SK-N-SH (cell line): ENCODE results near the gene SLC44A2. TPM values are rescaled to one million over a fixed set of nuclear protein-coding genes. Genes with fewer than 3 reads are reported as not detected.

Experiments
- CTCF ChIA-PET: fragments of 300-600, 350-600 bp; formaldehyde crosslinking; extraction: SDS; loops from one replicate; lab custom pipeline; 2021; lab: Yijun Ruan, JAX
- POLR2A ChIA-PET: fragments of 350-600 bp; sonication (Branson Sonifier 250); formaldehyde crosslinking; extraction: SDS; loops from one replicate; lab custom pipeline; 2020; ENCODE audit warnings: antibody characterized with exemption, inconsistent platforms; lab: Yijun Ruan, JAX
- DNase-seq: peaks from one replicate; pipeline ENCODE4 v3.0.0; 2012
- H2AFZ ChIP-seq: fragments of 200-600 bp; sonication (generic); 2 replicates; pipeline ENCODE4 v1.8.1; 2016; ENCODE audit warnings: antibody characterized with exemption, mild to moderate bottlenecking, low read depth
- H3F3A ChIP-seq: fragments of 200-600 bp; sonication (generic); replicated peaks from 2 replicates; pipeline ENCODE3; 2016; ENCODE audit warnings: antibody characterized with exemption, mild to moderate bottlenecking; ENCODE audit not compliant: insufficient read depth
- H3K27ac ChIP-seq, 2 experiments: fragments of 200-500 bp in 1 of 2; fragments of 200-600 bp in 1 of 2; sonication (Bioruptor generic) in 1 of 2; sonication (generic), shearing (Covaris generic) in 1 of 2; 2 replicates each; pipeline versions ENCODE4 v1.5.1 to v1.6.1; 2014 to 2016; ENCODE audit warnings: low read depth in 2 of 2, inconsistent platforms in 1 of 2, low read length in 1 of 2, mild to moderate bottlenecking in 1 of 2, mixed read lengths in 1 of 2
- H3K27me3 ChIP-seq: fragments of 200-600 bp; sonication (generic), shearing (Covaris generic); 2 replicates; pipeline ENCODE4 v1.6.1; 2016; ENCODE audit warnings: mixed run types; ENCODE audit not compliant: insufficient read depth
- H3K36me3 ChIP-seq, 2 experiments: fragments of 200-500 bp in 1 of 2; fragments of 200-600 bp in 1 of 2; sonication (Bioruptor generic) in 1 of 2; sonication (generic) in 1 of 2; replicated peaks in 1 of 2; 2 replicates each; pipeline versions ENCODE3 to v1.5.1; 2014 to 2016; ENCODE audit warnings: low read length in 1 of 2, mild to moderate bottlenecking in 1 of 2; ENCODE audit not compliant: insufficient read depth in 2 of 2, control insufficient read depth in 1 of 2
- H3K4me1 ChIP-seq, 2 experiments: fragments of 200-500 bp in 1 of 2; fragments of 200-600 bp in 1 of 2; sonication (Bioruptor generic) in 1 of 2; sonication (generic), shearing (Covaris generic) in 1 of 2; 2 replicates each; pipeline versions ENCODE4 v1.5.1 to v1.6.1; 2014 to 2016; ENCODE audit warnings: low read depth in 1 of 2, low read length in 1 of 2, mixed run types in 1 of 2; ENCODE audit not compliant: insufficient read depth in 2 of 2, control insufficient read depth in 1 of 2
- H3K4me2 ChIP-seq: fragments of 200-600 bp; sonication (generic), shearing (Covaris generic); 2 replicates; pipeline ENCODE4 v1.6.1; 2017; ENCODE audit warnings: mixed run types
- H3K4me3 ChIP-seq, 2 experiments: fragments of 200-500 bp in 1 of 2; fragments of 200-600 bp in 1 of 2; sonication (Bioruptor generic) in 1 of 2; sonication (generic), shearing (Covaris generic) in 1 of 2; 2 replicates each; pipeline versions ENCODE4 v1.5.1 to v1.8.1; 2014 to 2016; ENCODE audit warnings: low read depth in 2 of 2, inconsistent platforms in 1 of 2, low read length in 1 of 2, mild to moderate bottlenecking in 1 of 2, mixed read lengths in 1 of 2, moderate library complexity in 1 of 2
- H3K79me2 ChIP-seq: fragments of 200-600 bp; sonication (generic); 2 replicates; pipeline ENCODE4 v1.8.1; 2017; ENCODE audit warnings: mild to moderate bottlenecking; ENCODE audit not compliant: insufficient read depth
- H3K9ac ChIP-seq: fragments of 200-600 bp; sonication (generic); 2 replicates; pipeline ENCODE4 v1.6.1; 2017; ENCODE audit warnings: mixed run types
- H3K9me2 ChIP-seq: fragments of 200-600 bp; sonication (generic); 2 replicates; pipeline ENCODE4 v1.6.1; 2017; ENCODE audit warnings: mixed run types
- H3K9me3 ChIP-seq: fragments of 200-600 bp; sonication (generic); 2 replicates; pipeline ENCODE4 v1.6.1; 2017; ENCODE audit warnings: mixed run types, mild to moderate bottlenecking, moderate library complexity
- H4K20me1 ChIP-seq: fragments of 200-600 bp; sonication (generic); 2 replicates; pipeline ENCODE4 v1.6.1; 2017; ENCODE audit warnings: mild to moderate bottlenecking, mixed run types; ENCODE audit not compliant: insufficient read depth
- CHD2 ChIP-seq: fragments of 150-350 bp; IDR thresholded peaks from 2 replicates; pipeline ENCODE4 v1.6.1; 2018; ENCODE audit warnings: low read length; ENCODE audit not compliant: partially characterized antibody
- ELF1 ChIP-seq: IDR thresholded peaks from 2 replicates; pipeline ENCODE4 v1.4.0; 2012
- FOSL2 ChIP-seq: IDR thresholded peaks from 2 replicates; pipeline ENCODE4 v1.4.0; 2012; ENCODE audit warnings: low read depth, mild to moderate bottlenecking, moderate library complexity, borderline replicate concordance
- GABPA ChIP-seq: IDR thresholded peaks from 2 replicates; pipeline ENCODE4 v1.4.0; 2012; ENCODE audit warnings: low read depth, mild to moderate bottlenecking
- IRF3 ChIP-seq: fragments of 150-350 bp; IDR thresholded peaks from 2 replicates; pipeline ENCODE4 v1.6.1; 2016; ENCODE audit warnings: mild to moderate bottlenecking, low read depth, low read length
- MXI1 ChIP-seq: IDR thresholded peaks from 2 replicates; pipeline ENCODE4 v1.6.1; 2012; ENCODE audit warnings: mild to moderate bottlenecking, low read depth, low read length, improper control_type of control experiment
- NRF1 ChIP-seq: IDR thresholded peaks from 2 replicates; pipeline ENCODE4 v1.6.1; 2012; ENCODE audit warnings: low read depth, mild to moderate bottlenecking, low read length
- RAD21 ChIP-seq: IDR thresholded peaks from 2 replicates; pipeline ENCODE4 v1.6.1; 2012; ENCODE audit warnings: mild to moderate bottlenecking, low read length
- RFX5 ChIP-seq: IDR thresholded peaks from 2 replicates; pipeline ENCODE4 v1.6.1; 2012; ENCODE audit warnings: mild to moderate bottlenecking, improper control_type of control experiment, low read length
- RXRA ChIP-seq: IDR thresholded peaks from 2 replicates; pipeline ENCODE4 v1.4.0; 2012; ENCODE audit warnings: low read depth, mild to moderate bottlenecking, borderline replicate concordance
- TAF1 ChIP-seq: IDR thresholded peaks from 2 replicates; pipeline ENCODE4 v1.6.1; 2012; ENCODE audit warnings: low read depth, mild to moderate bottlenecking, low read length, moderate library complexity, borderline replicate concordance
- WGBS: methylation state at CpG from one replicate; pipeline ENCODE4 v1.1.6; 2017; ENCODE audit warnings: low lambda C conversion rate; 5-methylcytosine and 5-hydroxymethylcytosine counted together
- polyA plus RNA-seq, 3 experiments: library from polyadenylated mRNA; depleted of rRNA; stranded (reverse); fragments of >200 nt; gene quantifications; 2 replicates each; pipeline ENCODE4 v1.2.3, GENCODE V29; 2012
- TF ChIP-seq, protein P1 (sequence below): IDR thresholded peaks from 2 replicates; pipeline ENCODE4; 2012
- TF ChIP-seq, protein P2 (sequence below): IDR thresholded peaks from 2 replicates; pipeline ENCODE4 v1.6.1; 2012; ENCODE audit warnings: mild to moderate bottlenecking, low read depth, low read length, moderate library complexity

SLC44A2 gene
- polyA plus RNA-seq, 1 of the 3 experiments (the other 2 are of a cell fraction): 61.4 TPM

DNA sequence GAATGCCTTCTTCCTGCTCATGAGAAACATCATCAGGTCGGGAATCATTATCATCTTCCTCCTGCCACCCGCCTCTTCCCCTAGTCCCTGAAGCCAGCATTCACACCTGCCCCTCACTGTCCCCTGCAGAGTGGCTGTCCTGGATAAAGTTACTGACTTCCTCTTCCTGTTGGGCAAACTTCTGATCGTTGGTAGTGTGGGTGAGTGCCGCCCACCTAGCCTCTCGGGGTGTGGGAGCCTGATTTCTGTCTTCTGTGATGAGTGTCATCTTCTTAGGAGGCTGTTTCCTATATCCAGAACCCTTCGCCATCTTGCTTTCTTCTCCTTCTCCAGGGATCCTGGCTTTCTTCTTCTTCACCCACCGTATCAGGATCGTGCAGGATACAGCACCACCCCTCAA, 12.5 kb downstream of the SLC44A2 start:
- Histone ChIP-seq H3K9me2 (no peaks in the 10 kb centered on the region), H3K27ac (no peak overlapping the region), H3K9me3 (no peaks in the 10 kb centered on the region), H3K4me2 (no peak overlapping the region), H3K36me3 (peaks cover 15 to 30% of the 10 kb centered on the region in 2 experiments), H3F3A (no peaks in the 10 kb centered on the region), H3K4me3 (no peak overlapping the region), H3K27me3 (no peaks in the 10 kb centered on the region), H2AFZ (no peak overlapping the region), H3K9ac (no peak overlapping the region), H3K79me2 (no peaks in the 10 kb centered on the region), H3K4me1 (no peaks in the 10 kb centered on the region), H4K20me1 (no peaks in the 10 kb centered on the region)
- no peak for DNase-seq
- POLR2A ChIA-PET: no interaction called here
- WGBS: 94% methylated on average over 8 of the region's 8 CpGs
- CTCF ChIA-PET: interaction anchor here (0.9 kb wide), 1 partner anchor 62 kb away, joined by 3 read pairs; no protein-coding TSS in a partner anchor
- TF ChIP-seq NRF1 (no peak), RXRA (no peak)

GRCh38 chr19:10639836-10640235, 14.5 kb downstream of the SLC44A2 start:
- H3K4me1 ChIP-seq: peaks cover 10 to 14% of the 10 kb centered on the region in 2 experiments; a peak in 3 of 4 replicates
- H3K9ac ChIP-seq: no peak overlapping the region
- H3K4me3 ChIP-seq: no peak overlapping the region
- H3K27me3 ChIP-seq: no peaks in the 10 kb centered on the region
- H3K9me3 ChIP-seq: no peaks in the 10 kb centered on the region
- POLR2A ChIA-PET: interaction anchor here (1.3 kb wide), 1 partner anchor 12 kb away, joined by 3 read pairs; no protein-coding TSS in a partner anchor
- H3F3A ChIP-seq: peaks cover 9% of the 10 kb centered on the region
- DNase-seq: no peak
- CTCF ChIA-PET: interaction anchor here (1.4 to 15.7 kb wide), 2 partner anchors 9 to 57 kb away, joined by 4 to 330 read pairs; no protein-coding TSS in a partner anchor
- H3K9me2 ChIP-seq: no peaks in the 10 kb centered on the region
- no peaks in the 10 kb centered on the region for H3K79me2 ChIP-seq
- H2AFZ ChIP-seq: no peak overlapping the region
- TF ChIP-seq, protein P1, sequence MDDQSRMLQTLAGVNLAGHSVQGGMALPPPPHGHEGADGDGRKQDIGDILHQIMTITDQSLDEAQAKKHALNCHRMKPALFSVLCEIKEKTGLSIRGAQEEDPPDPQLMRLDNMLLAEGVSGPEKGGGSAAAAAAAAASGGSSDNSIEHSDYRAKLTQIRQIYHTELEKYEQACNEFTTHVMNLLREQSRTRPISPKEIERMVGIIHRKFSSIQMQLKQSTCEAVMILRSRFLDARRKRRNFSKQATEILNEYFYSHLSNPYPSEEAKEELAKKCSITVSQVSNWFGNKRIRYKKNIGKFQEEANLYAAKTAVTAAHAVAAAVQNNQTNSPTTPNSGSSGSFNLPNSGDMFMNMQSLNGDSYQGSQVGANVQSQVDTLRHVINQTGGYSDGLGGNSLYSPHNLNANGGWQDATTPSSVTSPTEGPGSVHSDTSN: no peak
- TF ChIP-seq RFX5: no peak
- WGBS: 97% methylated on average over 8 of the region's 8 CpGs
- no peaks in the 10 kb centered on the region for H4K20me1 ChIP-seq
- H3K36me3 ChIP-seq: peaks cover 11 to 25% of the 10 kb centered on the region in 2 experiments
- H3K27ac ChIP-seq: no peak overlapping the region
- no peak overlapping the region for H3K4me2 ChIP-seq

- Histone ChIP-seq H3K79me2 (no peaks in the 10 kb centered on the region), H3F3A (peaks cover 9% of the 10 kb centered on the region), H3K27me3 (no peaks in the 10 kb centered on the region), H3K27ac (no peak overlapping the region), H3K36me3 (peaks cover 11 to 20% of the 10 kb centered on the region in 2 experiments), H3K9me2 (no peaks in the 10 kb centered on the region), H3K4me1 (peaks cover 10 to 14% of the 10 kb centered on the region in 2 experiments; a peak in 3 of 4 replicates), H4K20me1 (no peaks in the 10 kb centered on the region), H3K4me2 (no peak overlapping the region), H3K4me3 (no peak overlapping the region), H3K9me3 (no peaks in the 10 kb centered on the region), H2AFZ (no peak overlapping the region), H3K9ac (no peak overlapping the region)
- CTCF ChIA-PET: interaction anchor here (1.4 to 15.7 kb wide), 2 partner anchors 9 to 58 kb away, joined by 4 to 330 read pairs; no protein-coding TSS in a partner anchor
- POLR2A ChIA-PET: interaction anchor here (0.7 to 1.3 kb wide), 2 partner anchors 13 to 60 kb away, joined by 3 read pairs; no protein-coding TSS in a partner anchor
- WGBS: 100% methylated on average over 2 of the region's 2 CpGs
- no peak for TF ChIP-seq GABPA
- TF ChIP-seq RAD21: no peak
- TF ChIP-seq FOSL2: no peak
- TF ChIP-seq, protein P2, sequence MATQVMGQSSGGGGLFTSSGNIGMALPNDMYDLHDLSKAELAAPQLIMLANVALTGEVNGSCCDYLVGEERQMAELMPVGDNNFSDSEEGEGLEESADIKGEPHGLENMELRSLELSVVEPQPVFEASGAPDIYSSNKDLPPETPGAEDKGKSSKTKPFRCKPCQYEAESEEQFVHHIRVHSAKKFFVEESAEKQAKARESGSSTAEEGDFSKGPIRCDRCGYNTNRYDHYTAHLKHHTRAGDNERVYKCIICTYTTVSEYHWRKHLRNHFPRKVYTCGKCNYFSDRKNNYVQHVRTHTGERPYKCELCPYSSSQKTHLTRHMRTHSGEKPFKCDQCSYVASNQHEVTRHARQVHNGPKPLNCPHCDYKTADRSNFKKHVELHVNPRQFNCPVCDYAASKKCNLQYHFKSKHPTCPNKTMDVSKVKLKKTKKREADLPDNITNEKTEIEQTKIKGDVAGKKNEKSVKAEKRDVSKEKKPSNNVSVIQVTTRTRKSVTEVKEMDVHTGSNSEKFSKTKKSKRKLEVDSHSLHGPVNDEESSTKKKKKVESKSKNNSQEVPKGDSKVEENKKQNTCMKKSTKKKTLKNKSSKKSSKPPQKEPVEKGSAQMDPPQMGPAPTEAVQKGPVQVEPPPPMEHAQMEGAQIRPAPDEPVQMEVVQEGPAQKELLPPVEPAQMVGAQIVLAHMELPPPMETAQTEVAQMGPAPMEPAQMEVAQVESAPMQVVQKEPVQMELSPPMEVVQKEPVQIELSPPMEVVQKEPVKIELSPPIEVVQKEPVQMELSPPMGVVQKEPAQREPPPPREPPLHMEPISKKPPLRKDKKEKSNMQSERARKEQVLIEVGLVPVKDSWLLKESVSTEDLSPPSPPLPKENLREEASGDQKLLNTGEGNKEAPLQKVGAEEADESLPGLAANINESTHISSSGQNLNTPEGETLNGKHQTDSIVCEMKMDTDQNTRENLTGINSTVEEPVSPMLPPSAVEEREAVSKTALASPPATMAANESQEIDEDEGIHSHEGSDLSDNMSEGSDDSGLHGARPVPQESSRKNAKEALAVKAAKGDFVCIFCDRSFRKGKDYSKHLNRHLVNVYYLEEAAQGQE: no peak
- no peak for TF ChIP-seq TAF1
- TF ChIP-seq, protein P1: no peak
- TF ChIP-seq RFX5: no peak
- TF ChIP-seq MXI1: no peak
- TF ChIP-seq ELF1: no peak
- TF ChIP-seq IRF3: no peak
- TF ChIP-seq CHD2: no peak
- no peak for DNase-seq
Observed at GRCh38 chr19:10640361-10640760, 15.0 kb downstream of the SLC44A2 start.
